ENCODE measurements around the gene AIDA. TPM values are rescaled to one million over a fixed set of nuclear protein-coding genes. Genes with fewer than 3 reads are reported as not detected.

The AIDA gene
- total RNA-seq, 1 experiment from 2014 or later, result 73.1 TPM

DNA sequence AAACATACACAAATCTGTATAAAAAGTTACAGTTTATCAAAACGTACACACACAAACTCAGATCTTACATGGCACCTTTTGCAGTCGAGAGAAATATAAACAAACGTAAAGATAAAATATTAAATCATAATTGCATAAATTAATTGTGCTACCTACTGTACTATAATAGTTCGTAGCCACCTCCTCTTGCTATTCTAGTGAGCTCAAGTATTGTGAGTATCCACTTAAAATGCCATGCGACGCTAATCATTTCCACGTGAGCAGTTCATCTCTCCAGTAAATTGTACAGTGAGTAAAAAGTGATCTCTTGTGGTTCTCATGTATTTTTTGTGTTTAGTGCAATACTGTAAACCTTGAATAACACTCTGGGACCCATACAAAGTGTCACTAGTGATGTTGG is 88.1 kb downstream of the AIDA start:
- Histone ChIP-seq H3K4me3 (ENCODE audit: low read depth in 2 of 2, low read length in 2 of 2) (no peak overlapping the region), H3K9me3 (ENCODE audit: control insufficient read depth, insufficient read depth, low read depth, low read length) (no peaks in the 10 kb centered on the region), H3K4me1 (ENCODE audit: control insufficient read depth, insufficient read depth, low read length) (peaks cover 6% of the 10 kb centered on the region), H3K27ac (ENCODE audit: low read length) (no peak overlapping the region), H3K36me3 (ENCODE audit: control insufficient read depth, insufficient read depth, low read length) (peaks cover 5% of the 10 kb centered on the region; the same call in 1 of the 2 replicates), H3K27me3 (ENCODE audit: control insufficient read depth, insufficient read depth, low read length) (no peaks in the 10 kb centered on the region)
- in situ Hi-C loops (cut with HindIII; ENCODE audit: low pct_unique_long_range_greater_than_20kb, low sequenced_read_pairs) (loop anchor here (5.0 kb wide), 1 partner anchor 37 kb away; the partner anchor contains the start of gene TAF1A), intact Hi-C loops (cut with micrococcal nuclease; ENCODE audit: unreplicated experiment) (no loop called here)
- no TSS peak for BruUV-seq (replicated peaks)
- ChIA-PET POLR2A (no interaction called here), CTCF (interaction anchor here (0.6 to 1.9 kb wide), 2 partner anchors 10 to 1890 kb away, joined by 3 to 6 read pairs; no protein-coding TSS in a partner anchor)
- no peak for ATAC-seq
- DNase-seq (ENCODE audit: low read depth, low spot score), result no peak
- TF ChIP-seq REST (IDR thresholded peaks at IDR 0.05; ENCODE audit: insufficient read depth in 1 of 2, low read depth in 2 of 2, low read length in 1 of 2) (no peak), SIN3A (IDR thresholded peaks at IDR 0.05; ENCODE audit: borderline replicate concordance, insufficient read depth, low read depth, low read length) (no peak), POLR2AphosphoS5 (IDR thresholded peaks at IDR 0.05; ENCODE audit: low read depth, low read length) (no peak), TCF7L2 (IDR thresholded peaks at IDR 0.05; ENCODE audit: low read depth, low read length) (no peak), CTCF (IDR thresholded peaks at IDR 0.05) (no peak)

GRCh38 chr1:222623458-222623857 is 88.8 kb downstream of the AIDA start:
- no peak overlapping the region for H3K4me3 ChIP-seq (ENCODE audit: low read depth in 2 of 2, low read length in 2 of 2)
- H3K9me3 ChIP-seq (ENCODE audit: control insufficient read depth, insufficient read depth, low read depth, low read length), result no peaks in the 10 kb centered on the region
- intact Hi-C loops (cut with micrococcal nuclease; ENCODE audit: unreplicated experiment), result no loop called here
- no peak for ATAC-seq
- no peak overlapping the region for H3K27ac ChIP-seq (ENCODE audit: low read length)
- ChIA-PET POLR2A (no interaction called here), CTCF (no interaction called here)
- no TSS peak for BruUV-seq (replicated peaks)
- H3K4me1 ChIP-seq (ENCODE audit: control insufficient read depth, insufficient read depth, low read length), result peaks cover 9% of the 10 kb centered on the region
- TF ChIP-seq POLR2AphosphoS5 (IDR thresholded peaks at IDR 0.05; ENCODE audit: low read depth, low read length), result no peak
- TF ChIP-seq SIN3A (IDR thresholded peaks at IDR 0.05; ENCODE audit: borderline replicate concordance, insufficient read depth, low read depth, low read length), result no peak
- no peak for TF ChIP-seq REST (IDR thresholded peaks at IDR 0.05; ENCODE audit: insufficient read depth in 1 of 2, low read depth in 2 of 2, low read length in 1 of 2)
- TF ChIP-seq CTCF (IDR thresholded peaks at IDR 0.05), result no peak
- TF ChIP-seq TCF7L2 (IDR thresholded peaks at IDR 0.05; ENCODE audit: low read depth, low read length), result no peak
- no peak for DNase-seq (ENCODE audit: low read depth, low spot score)
- in situ Hi-C loops (cut with HindIII; ENCODE audit: low pct_unique_long_range_greater_than_20kb, low sequenced_read_pairs), result loop anchor here (5.0 kb wide), 1 partner anchor 36 kb away; the partner anchor contains the start of gene TAF1A
- H3K36me3 ChIP-seq (ENCODE audit: control insufficient read depth, insufficient read depth, low read length), result peaks cover 7% of the 10 kb centered on the region
- H3K27me3 ChIP-seq (ENCODE audit: control insufficient read depth, insufficient read depth, low read length), result no peaks in the 10 kb centered on the region

All from Panc1 (cell line).